NCI-H524 treated with DMSO at 0.1 percent for 48 hours (cell line): ENCODE results near the gene SARNP.

Experiments used
- DNase-seq: peaks from one replicate; lab custom pipeline; 2025; lab: John Stamatoyannopoulos, UW

SARNP gene

GRCh38 chr12:55707841-55708694 lies 109.5 kb downstream of the SARNP start, which contains the start of gene ITGA7:
Gene ITGA7 (minus strand): TSS chr12:55707904. CDS start chr12:55707682, 222 bp downstream.
- peak; percentile 45 for DNase-seq
